Endothelial cell of umbilical vein (primary cell): Measurements from ENCODE around the gene COLEC11. TPM values are rescaled to one million over a fixed set of nuclear protein-coding genes. Genes with fewer than 3 reads are reported as not detected.

Experiments
- BruUV-seq: library from RNA; stranded (reverse); fragments of 400-500 nt; replicated peaks from 2 replicates; lab custom pipeline; 2021; lab: Mats Ljungman, UMichigan
- CTCF ChIA-PET: fragments of 300-600, 350-600 bp; sonication (Branson Sonifier 250); formaldehyde crosslinking; loops from one replicate; lab custom pipeline; 2021; ENCODE audit warnings: antibody characterized with exemption, inconsistent platforms; lab: Charles Lee
- POLR2A ChIA-PET: fragments of 300-600, 350-600 bp; sonication (Branson Sonifier 250); formaldehyde crosslinking; loops from one replicate; lab custom pipeline; 2021; ENCODE audit warnings: antibody characterized with exemption, inconsistent platforms; lab: Charles Lee
- DNase-seq: peaks from one replicate; pipeline ENCODE4 v3.0.0-alpha.2; 2011; ENCODE audit warnings: low read depth, low spot score
- FAIRE-seq: peaks from 2 replicates; lab custom pipeline; 2011; peaks lifted over from hg19 to GRCh38; lab: Jason Lieb, UNC
- H2AFZ ChIP-seq: 2 replicates; pipeline ENCODE4 v1.6.0; 2012; ENCODE audit warnings: low read depth, low read length, control low read depth, inconsistent platforms
- H3K27ac ChIP-seq: 2 replicates; pipeline ENCODE4 v1.5.1; 2011; ENCODE audit warnings: low read depth, mild to moderate bottlenecking, control low read depth, low read length, moderate library complexity; ENCODE audit not compliant: insufficient read depth
- H3K27me3 ChIP-seq, 2 experiments: 2 replicates each; pipeline versions ENCODE4 v1.6.0 to v1.6.1; 2011; ENCODE audit warnings: low read length in 2 of 2, mixed read lengths in 1 of 2; ENCODE audit not compliant: control insufficient read depth in 2 of 2, insufficient read depth in 2 of 2
- H3K36me3 ChIP-seq, 2 experiments: 2 replicates in 1 of 2; 3 replicates in 1 of 2; pipeline ENCODE4 v1.5.1; 2011; ENCODE audit warnings: low read length in 2 of 2, mild to moderate bottlenecking in 1 of 2, moderate library complexity in 1 of 2; ENCODE audit not compliant: control insufficient read depth in 2 of 2, insufficient read depth in 2 of 2; ENCODE audit errors: extremely low read depth in 1 of 2
- H3K4me1 ChIP-seq: 3 replicates; pipeline ENCODE4 v1.5.1; 2011; ENCODE audit warnings: mild to moderate bottlenecking, low read length; ENCODE audit not compliant: control insufficient read depth, insufficient read depth; ENCODE audit errors: extremely low read depth
- H3K4me2 ChIP-seq: 2 replicates; pipeline ENCODE4 v1.6.1; 2011; ENCODE audit warnings: low read length, control low read depth, mixed read lengths; ENCODE audit not compliant: insufficient read depth
- H3K4me3 ChIP-seq, 3 experiments: fragments of 200-600 bp in 1 of 3; sonication (generic), shearing (Covaris generic) in 1 of 3; replicated peaks in 1 of 3; 2 replicates each; pipeline ENCODE4 v1.5.1; 2011 to 2016; ENCODE audit warnings: control low read depth in 3 of 3, low read length in 3 of 3, mild to moderate bottlenecking in 2 of 3, inconsistent platforms in 1 of 3, low read depth in 1 of 3, moderate library complexity in 1 of 3; ENCODE audit not compliant: insufficient read depth in 1 of 3
- H3K79me2 ChIP-seq: 2 replicates; pipeline ENCODE4 v1.6.0; 2012; ENCODE audit warnings: low read length, inconsistent platforms; ENCODE audit not compliant: control insufficient read depth, insufficient read depth
- H3K9ac ChIP-seq: replicated peaks from 2 replicates; pipeline ENCODE3; 2011; ENCODE audit warnings: low read length, control low read depth; ENCODE audit not compliant: insufficient read depth; ENCODE audit errors: extremely low read depth
- H3K9me1 ChIP-seq: replicated peaks from 3 replicates; pipeline ENCODE4 v1.6.0; 2011; ENCODE audit warnings: mild to moderate bottlenecking, low read length; ENCODE audit not compliant: control insufficient read depth, insufficient read depth; ENCODE audit errors: extremely low read depth
- H3K9me3 ChIP-seq: replicated peaks from 2 replicates; pipeline ENCODE4 v1.5.1; 2012; ENCODE audit warnings: low read length, inconsistent platforms; ENCODE audit not compliant: control insufficient read depth, insufficient read depth
- H4K20me1 ChIP-seq: replicated peaks from 2 replicates; pipeline ENCODE3; 2011; ENCODE audit warnings: mild to moderate bottlenecking, low read length; ENCODE audit not compliant: control insufficient read depth, insufficient read depth; ENCODE audit errors: extremely low read depth
- EZH2 ChIP-seq: IDR thresholded peaks from 2 replicates; pipeline ENCODE4 v1.6.1; 2012; ENCODE audit warnings: borderline replicate concordance, low read depth, mild to moderate bottlenecking, moderate library complexity, low read length, inconsistent platforms; ENCODE audit not compliant: severe bottlenecking
- FOS ChIP-seq: IDR thresholded peaks from 2 replicates; pipeline ENCODE4 v1.6.1; 2011; ENCODE audit warnings: mild to moderate bottlenecking, low read length, moderate library complexity, borderline replicate concordance; ENCODE audit not compliant: insufficient read depth
- GATA2 ChIP-seq: IDR thresholded peaks from 2 replicates; pipeline ENCODE4 v1.7.0; 2011; ENCODE audit warnings: low read depth, mild to moderate bottlenecking, moderate library complexity, mixed read lengths, low read length; ENCODE audit not compliant: insufficient read length, insufficient read depth
- JUN ChIP-seq: IDR thresholded peaks from 2 replicates; pipeline ENCODE4 v1.6.1; 2011; ENCODE audit warnings: borderline replicate concordance, low read depth; ENCODE audit not compliant: insufficient read length, insufficient read depth
- MYC ChIP-seq: IDR thresholded peaks from one replicate; pipeline ENCODE4 v1.6.1; 2011; ENCODE audit warnings: mild to moderate bottlenecking, low read depth, low read length
- POLR2A ChIP-seq: IDR thresholded peaks from 2 replicates; pipeline ENCODE4 v1.6.1; 2012; ENCODE audit warnings: low read depth, mild to moderate bottlenecking, control low read depth, low read length
- POLR2AphosphoS5 ChIP-seq: IDR thresholded peaks from 2 replicates; pipeline ENCODE4 v1.6.1; 2012; ENCODE audit warnings: low read depth, mild to moderate bottlenecking, control low read depth, low read length, moderate library complexity; ENCODE audit not compliant: insufficient read depth
- dilution Hi-C: fragments of 300-500 bp; cut with MboI; formaldehyde crosslinking; loops from one replicate; pipeline ENCODE4 v1.15.0; 2019; ENCODE audit warnings: low sequenced_read_pairs; ENCODE audit not compliant: extremely low pct_ligation_motif_present
- intact Hi-C: fragments of 100-400 bp; cut with micrococcal nuclease; formaldehyde crosslinking; loops from one replicate; pipeline ENCODE4 v1.10.0; 2022
- polyA plus RNA-seq, 4 experiments: library from polyadenylated mRNA; depleted of rRNA in 3 of 4; stranded (reverse) in 3 of 4; unstranded in 1 of 4; fragments of >200 nt; gene quantifications; 2 replicates each; pipeline versions ENCODE4 v1.2.1 to v1.2.3, GENCODE V29; 2011 to 2012; ENCODE audit warnings: missing spikeins in 1 of 4
- total RNA-seq: library from RNA; stranded (reverse); gene quantifications from 2 replicates; pipeline ENCODE4 v1.2.3, GENCODE V29; 2021
- TF ChIP-seq, protein P1 (sequence below), 2 donors: IDR thresholded peaks; 1 replicate in 1 of 2; 2 replicates in 1 of 2; pipeline ENCODE4 v1.5.1; 2011; ENCODE audit warnings: low read length in 2 of 2, mild to moderate bottlenecking in 2 of 2, moderate library complexity in 2 of 2, control low read depth in 1 of 2, inconsistent platforms in 1 of 2, low read depth in 1 of 2; ENCODE audit not compliant: insufficient read depth in 1 of 2; ENCODE audit errors: extremely low read depth in 1 of 2
- TF ChIP-seq, protein P2 (sequence below): IDR thresholded peaks from 2 replicates; pipeline ENCODE4 v1.6.1; 2011; ENCODE audit not compliant: insufficient read depth, insufficient read length

Gene COLEC11
- total and polyA plus RNA-seq, 2 donors (not counting 3 experiments of a cell fraction or from before 2014, with no cell fraction given), result 0.15 TPM; not detected in 1

DNA sequence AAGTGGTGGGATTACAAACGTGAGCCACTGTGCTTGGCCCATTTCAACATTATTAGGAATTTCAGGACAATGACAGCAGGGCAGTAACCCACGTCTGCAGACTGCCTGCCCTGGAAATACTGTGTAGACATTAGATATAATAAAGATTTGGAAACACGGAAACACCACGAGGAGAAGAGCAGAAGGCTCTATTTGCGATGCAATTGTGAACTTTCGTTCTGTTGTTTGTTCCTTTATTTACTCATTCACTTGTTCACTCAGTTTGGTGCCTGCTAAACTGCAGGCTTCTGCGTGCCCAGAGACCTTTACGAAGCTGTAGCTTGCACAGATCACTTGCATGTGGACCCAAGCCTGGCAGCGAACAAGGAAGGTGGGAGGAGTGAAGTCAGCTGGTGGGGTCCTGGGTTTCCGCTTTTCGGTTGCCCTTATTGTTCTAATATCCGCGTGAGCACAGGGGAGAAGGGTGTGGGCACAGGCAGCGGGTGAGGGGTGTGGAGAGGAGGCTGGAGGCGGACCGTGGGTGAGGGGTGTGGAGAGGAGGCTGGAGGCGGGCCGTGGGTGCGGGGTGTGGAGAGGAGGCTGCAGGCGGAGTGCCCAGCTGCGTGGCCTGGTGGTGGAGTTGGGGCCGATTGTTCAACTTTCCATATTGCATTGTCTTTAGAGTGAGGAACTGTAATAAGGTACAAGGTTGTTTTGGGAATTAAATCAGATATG lies 3.4 kb downstream of the COLEC11 start:
- ChIA-PET POLR2A (no interaction called here), CTCF (no interaction called here)
- Histone ChIP-seq H3K4me2 (no peak overlapping the region), H3K9ac (no peak overlapping the region), H4K20me1 (no peaks in the 10 kb centered on the region), H3K36me3 (no peaks in the 10 kb centered on the region), H3K4me3 (no peak overlapping the region), H3K27ac (no peak overlapping the region), H2AFZ (no peak overlapping the region), H3K9me1 (no peaks in the 10 kb centered on the region), H3K79me2 (no peaks in the 10 kb centered on the region), H3K27me3 (no peaks in the 10 kb centered on the region), H3K9me3 (no peaks in the 10 kb centered on the region), H3K4me1 (peaks cover 4% of the 10 kb centered on the region)
- intact Hi-C loops, result no loop called here
- no peak for FAIRE-seq
- BruUV-seq, result no TSS peak
- dilution Hi-C loops, result no loop called here
- TF ChIP-seq JUN (no peak), POLR2A (no peak), POLR2AphosphoS5 (no peak), FOS (no peak), GATA2 (no peak), EZH2 (no peak), MYC (no peak)
- TF ChIP-seq, protein P1, sequence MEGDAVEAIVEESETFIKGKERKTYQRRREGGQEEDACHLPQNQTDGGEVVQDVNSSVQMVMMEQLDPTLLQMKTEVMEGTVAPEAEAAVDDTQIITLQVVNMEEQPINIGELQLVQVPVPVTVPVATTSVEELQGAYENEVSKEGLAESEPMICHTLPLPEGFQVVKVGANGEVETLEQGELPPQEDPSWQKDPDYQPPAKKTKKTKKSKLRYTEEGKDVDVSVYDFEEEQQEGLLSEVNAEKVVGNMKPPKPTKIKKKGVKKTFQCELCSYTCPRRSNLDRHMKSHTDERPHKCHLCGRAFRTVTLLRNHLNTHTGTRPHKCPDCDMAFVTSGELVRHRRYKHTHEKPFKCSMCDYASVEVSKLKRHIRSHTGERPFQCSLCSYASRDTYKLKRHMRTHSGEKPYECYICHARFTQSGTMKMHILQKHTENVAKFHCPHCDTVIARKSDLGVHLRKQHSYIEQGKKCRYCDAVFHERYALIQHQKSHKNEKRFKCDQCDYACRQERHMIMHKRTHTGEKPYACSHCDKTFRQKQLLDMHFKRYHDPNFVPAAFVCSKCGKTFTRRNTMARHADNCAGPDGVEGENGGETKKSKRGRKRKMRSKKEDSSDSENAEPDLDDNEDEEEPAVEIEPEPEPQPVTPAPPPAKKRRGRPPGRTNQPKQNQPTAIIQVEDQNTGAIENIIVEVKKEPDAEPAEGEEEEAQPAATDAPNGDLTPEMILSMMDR (IDR thresholded peaks at IDR 0.05; ENCODE audit: extremely low read depth in 1 of 2, insufficient read depth in 1 of 2, low read depth in 1 of 2, low read length in 2 of 2), result no peak
- TF ChIP-seq, protein P2, sequence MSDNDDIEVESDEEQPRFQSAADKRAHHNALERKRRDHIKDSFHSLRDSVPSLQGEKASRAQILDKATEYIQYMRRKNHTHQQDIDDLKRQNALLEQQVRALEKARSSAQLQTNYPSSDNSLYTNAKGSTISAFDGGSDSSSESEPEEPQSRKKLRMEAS, result no peak
- no peak for DNase-seq
